HepG2 (cell line): ENCODE results near the gene C11orf68. TPM values are rescaled to one million over a fixed set of nuclear protein-coding genes. Genes with fewer than 3 reads are reported as not detected.

Experiments used
- ATAC-seq: fragments of 200-7000 bp; cut with Tn5 transposase; 3 replicates; pipeline ENCODE4 v1.9.1; 2020; ENCODE audit warnings: mild to moderate bottlenecking, moderate library complexity
- BruUV-seq: library from RNA; stranded (reverse); fragments of 400-500 nt; replicated peaks from 2 replicates; lab custom pipeline; 2021; lab: Mats Ljungman, UMichigan
- CTCF ChIA-PET: fragments of 300-600 bp; formaldehyde crosslinking; extraction: SDS; loops from one replicate; lab custom pipeline; 2021; ENCODE audit warnings: low total read pairs, inconsistent platforms, low intra/inter-chr PET ratio; lab: Yijun Ruan, JAX
- POLR2A ChIA-PET: fragments of 350-600 bp; sonication (Branson Sonifier 250); formaldehyde crosslinking; loops from one replicate; lab custom pipeline; 2020; ENCODE audit warnings: antibody characterized with exemption, inconsistent platforms; lab: Yijun Ruan, JAX
- DNase-seq: peaks from one replicate; pipeline ENCODE4 v3.0.0-alpha.2; 2015; ENCODE audit warnings: low spot score
- FAIRE-seq: peaks from 3 replicates; lab custom pipeline; 2011; peaks lifted over from hg19 to GRCh38; lab: Jason Lieb, UNC
- H2AFZ ChIP-seq: one replicate; pipeline ENCODE4 v1.6.1; 2011; ENCODE audit warnings: low read length, inconsistent platforms
- H3K27ac ChIP-seq: fragments of 300-600 bp; 3 replicates; pipeline ENCODE4 v1.8.0; 2011; ENCODE audit warnings: mixed run types, mild to moderate bottlenecking, mixed read lengths, low read length, inconsistent platforms; ENCODE audit not compliant: insufficient read depth; ENCODE audit errors: extremely low read length
- H3K27me3 ChIP-seq, 2 experiments: fragments of 200-600 bp in 1 of 2; 2 replicates in 1 of 2; 3 replicates in 1 of 2; pipeline versions ENCODE4 v1.6.0 to v1.8.0; 2011; ENCODE audit warnings: low read length in 2 of 2, mild to moderate bottlenecking in 2 of 2, moderate library complexity in 2 of 2, inconsistent platforms in 1 of 2; ENCODE audit not compliant: insufficient read depth in 2 of 2, control insufficient read depth in 1 of 2
- H3K36me3 ChIP-seq, 2 experiments: fragments of 200-600 bp in 1 of 2; replicated peaks in 1 of 2; 2 replicates in 1 of 2; 3 replicates in 1 of 2; pipeline versions ENCODE4 v1.5.1 to v1.8.0; 2011; ENCODE audit warnings: low read length in 2 of 2, inconsistent platforms in 1 of 2; ENCODE audit not compliant: insufficient read depth in 2 of 2, control insufficient read depth in 1 of 2
- H3K4me1 ChIP-seq: 2 replicates; pipeline ENCODE4 v1.5.1; 2012; ENCODE audit warnings: low read length, inconsistent platforms; ENCODE audit not compliant: insufficient read depth
- H3K4me2 ChIP-seq: 2 replicates; pipeline ENCODE4 v1.6.0; 2011; ENCODE audit warnings: low read depth, low read length, inconsistent platforms
- H3K4me3 ChIP-seq, 3 experiments: fragments of 200-600 bp in 1 of 3; sonication (generic), shearing (Covaris generic) in 1 of 3; replicated peaks in 1 of 3; 2 replicates each; pipeline ENCODE4 v1.5.1; 2011 to 2016; ENCODE audit warnings: low read length in 3 of 3, inconsistent platforms in 2 of 3, low read depth in 2 of 3, mild to moderate bottlenecking in 2 of 3, control low read depth in 1 of 3, mixed read lengths in 1 of 3; ENCODE audit not compliant: insufficient read depth in 1 of 3
- H3K79me2 ChIP-seq: one replicate; pipeline ENCODE4 v1.6.1; 2011; ENCODE audit warnings: low read length, inconsistent platforms; ENCODE audit not compliant: insufficient read depth
- H3K9ac ChIP-seq: 2 replicates; pipeline ENCODE4 v1.6.0; 2011; ENCODE audit warnings: mild to moderate bottlenecking, low read depth, low read length, inconsistent platforms; ENCODE audit not compliant: insufficient read depth
- H3K9me3 ChIP-seq: 2 replicates; pipeline ENCODE4 v1.5.1; 2012; ENCODE audit warnings: mild to moderate bottlenecking, low read length
- H4K20me1 ChIP-seq: 2 replicates; pipeline ENCODE4 v1.6.0; 2011; ENCODE audit warnings: inconsistent platforms, mild to moderate bottlenecking, low read length, moderate library complexity; ENCODE audit not compliant: insufficient read depth
- MED1 ChIP-seq: sonication (generic); formaldehyde crosslinking; IDR thresholded peaks from 2 replicates; pipeline ENCODE4 v1.4.0; 2020; ENCODE audit warnings: missing genetic modification reagents
- NR2F6 ChIP-seq, 2 experiments: IDR thresholded peaks; 2 replicates each; pipeline ENCODE4 v1.6.1; 2016; ENCODE audit warnings: antibody characterized with exemption in 1 of 2, mild to moderate bottlenecking in 1 of 2
- PHF8 ChIP-seq: sonication (generic); formaldehyde crosslinking; IDR thresholded peaks from 2 replicates; pipeline ENCODE4 v1.5.0; 2020; ENCODE audit warnings: missing genetic modification reagents
- POLR2AphosphoS5 ChIP-seq: IDR thresholded peaks from 2 replicates; pipeline ENCODE4 v1.6.1; 2012; ENCODE audit warnings: low read depth, low read length
- POLR2G ChIP-seq: fragments of 200-400 bp; formaldehyde crosslinking; IDR thresholded peaks from 2 replicates; pipeline ENCODE4 v1.6.1; 2018; ENCODE audit warnings: mild to moderate bottlenecking, low read depth, low read length, moderate library complexity
- SMC3 ChIP-seq: IDR thresholded peaks from 2 replicates; pipeline ENCODE4 v1.6.1; 2011; ENCODE audit warnings: low read length, improper control_type of control experiment
- SUZ12 ChIP-seq: fragments of 150-350 bp; IDR thresholded peaks from 2 replicates; pipeline ENCODE4 v1.6.1; 2014; ENCODE audit warnings: low read depth, low read length
- TRIM24 ChIP-seq: sonication (generic); formaldehyde crosslinking; IDR thresholded peaks from 2 replicates; pipeline ENCODE4 v1.8.0; 2022; ENCODE audit warnings: mild to moderate bottlenecking, missing genetic modification reagents
- ZNF205 ChIP-seq: IDR thresholded peaks from 2 replicates; pipeline ENCODE4 v1.6.1; 2018; ENCODE audit warnings: missing biosample characterization, missing genetic modification reagents
- ZNF263 ChIP-seq: sonication (generic); formaldehyde crosslinking; IDR thresholded peaks from 2 replicates; pipeline ENCODE4 v1.4.0; 2020; ENCODE audit warnings: missing genetic modification reagents
- ZNF34 ChIP-seq: sonication (generic); formaldehyde crosslinking; IDR thresholded peaks from 2 replicates; pipeline ENCODE4 v1.4.0; 2020; ENCODE audit warnings: mild to moderate bottlenecking, missing genetic modification reagents, borderline replicate concordance
- ZNF569 ChIP-seq: sonication (generic); formaldehyde crosslinking; IDR thresholded peaks from 2 replicates; pipeline ENCODE4 v1.5.0; 2020; ENCODE audit warnings: mild to moderate bottlenecking, missing genetic modification reagents, moderate library complexity, borderline replicate concordance
- WGBS: methylation state at CpG from one replicate; pipeline ENCODE4 v1.1.6; 2017; ENCODE audit warnings: low lambda C conversion rate; 5-methylcytosine and 5-hydroxymethylcytosine counted together
- in situ Hi-C: cut with HindIII; loops from 2 replicates; pipeline ENCODE4 v1.10.0; 2017; ENCODE audit warnings: low pct_unique_long_range_greater_than_20kb; ENCODE audit not compliant: extremely low pct_ligation_motif_present
- intact Hi-C: fragments of 100-400 bp; cut with micrococcal nuclease; formaldehyde crosslinking; loops from one replicate; pipeline ENCODE4 v1.10.0; 2022; ENCODE audit not compliant: unreplicated experiment
- polyA plus RNA-seq, 8 experiments: library from polyadenylated mRNA; depleted of rRNA in 3 of 8; stranded (reverse) in 7 of 8; unstranded in 1 of 8; fragments of >200 nt; fragmentation: Illumina TruSeq in 4 of 8; extraction: Trizol in 4 of 8; gene quantifications; 2 replicates each; pipeline versions ENCODE4 v1.2.1 to v1.2.3, GENCODE V29; 2011 to 2016; ENCODE audit warnings: low read depth in 4 of 8, missing spikeins in 1 of 8, mixed read lengths in 1 of 8; ENCODE audit not compliant: insufficient read depth in 1 of 8
- total RNA-seq, 5 experiments: library from RNA; depleted of rRNA; stranded (reverse); fragments of >200 nt; fragmentation: Illumina TruSeq; extraction: Trizol; gene quantifications; 2 replicates each; pipeline ENCODE4 v1.2.3, GENCODE V29; 2016; ENCODE audit warnings: low read depth in 1 of 5
- TF ChIP-seq, protein P1 (sequence below): sonication (generic); formaldehyde crosslinking; IDR thresholded peaks from 2 replicates; pipeline ENCODE4 v1.5.0; 2020; ENCODE audit warnings: missing genetic modification reagents, mild to moderate bottlenecking, borderline replicate concordance
- TF ChIP-seq, protein P2 (sequence below): sonication (generic); formaldehyde crosslinking; IDR thresholded peaks from 2 replicates; pipeline ENCODE4 v1.4.0; 2020; ENCODE audit warnings: missing genetic modification reagents
- TF ChIP-seq, protein P3 (sequence below): sonication (generic); formaldehyde crosslinking; IDR thresholded peaks from 2 replicates; pipeline ENCODE4 v1.9.0; 2021; ENCODE audit warnings: missing genetic modification reagents, mild to moderate bottlenecking, borderline replicate concordance
- TF ChIP-seq, protein P4 (sequence below): sonication (generic); formaldehyde crosslinking; IDR thresholded peaks from 2 replicates; pipeline ENCODE4 v1.5.1; 2020; ENCODE audit warnings: mild to moderate bottlenecking, missing genetic modification reagents, moderate library complexity

C11orf68 gene
- total and polyA plus RNA-seq, 2 of the 13 experiments (the other 11 are each of a cell fraction or from before 2014, with no cell fraction given), result 8.4 to 28.3 TPM

DNA sequence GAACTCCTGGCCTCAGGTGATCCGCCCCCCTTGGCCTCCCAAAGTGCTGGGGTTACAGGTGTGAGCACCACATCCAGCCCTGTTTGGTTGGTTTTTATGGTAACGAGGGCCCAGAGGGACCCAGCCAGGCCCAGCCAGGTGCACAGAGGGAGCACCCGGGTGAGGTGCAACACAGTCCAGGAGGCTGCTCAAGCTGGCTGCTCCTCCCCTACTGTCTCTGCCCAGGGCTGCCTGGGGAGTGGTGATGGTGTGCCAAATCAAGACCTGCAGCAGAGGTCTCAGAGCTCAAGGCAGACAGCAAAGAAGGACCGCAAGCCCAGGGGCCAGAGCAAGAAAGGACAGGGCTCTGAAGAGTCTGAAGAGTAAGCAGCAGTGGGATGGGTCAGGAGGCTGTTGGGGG is 27.8 kb upstream of the C11orf68 start:
- ChIA-PET POLR2A (interaction anchor here (1.0 to 1.6 kb wide), 5 partner anchors 14 to 58 kb away, joined by 3 to 9 read pairs (median 4); partner anchors contain the start of genes CCDC85B, FIBP and FOSL1), CTCF (no interaction called here)
- Histone ChIP-seq H3K4me2 (peak overlapping the region; percentile 67; the same call in 1 of the 2 replicates), H3K4me1 (peaks cover 76% of the 10 kb centered on the region), H3K79me2 (no peaks in the 10 kb centered on the region), H4K20me1 (no peaks in the 10 kb centered on the region), H3K9me3 (no peaks in the 10 kb centered on the region), H3K36me3 (no peaks in the 10 kb centered on the region), H3K9ac (no peak overlapping the region), H3K4me3 (no peak overlapping the region; a peak in 1 of 6 replicates), H3K27ac (no peak overlapping the region), H3K27me3 (peaks cover 0 to 23% of the 10 kb centered on the region in 2 experiments; a peak in 4 of 5 replicates), H2AFZ (no peak overlapping the region)
- in situ Hi-C loops, result no loop called here
- intact Hi-C loops, result no loop called here
- ATAC-seq (peak; percentile 28), FAIRE-seq (no peak), DNase-seq (no peak)
- 42% methylated on average over 2 of the region's 4 CpGs for WGBS
- no TSS peak for BruUV-seq
- TF ChIP-seq, protein P1, sequence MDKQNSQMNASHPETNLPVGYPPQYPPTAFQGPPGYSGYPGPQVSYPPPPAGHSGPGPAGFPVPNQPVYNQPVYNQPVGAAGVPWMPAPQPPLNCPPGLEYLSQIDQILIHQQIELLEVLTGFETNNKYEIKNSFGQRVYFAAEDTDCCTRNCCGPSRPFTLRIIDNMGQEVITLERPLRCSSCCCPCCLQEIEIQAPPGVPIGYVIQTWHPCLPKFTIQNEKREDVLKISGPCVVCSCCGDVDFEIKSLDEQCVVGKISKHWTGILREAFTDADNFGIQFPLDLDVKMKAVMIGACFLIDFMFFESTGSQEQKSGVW (CRISPR knock-in tag), result no peak
- TF ChIP-seq POLR2G, result no peak
- TF ChIP-seq, protein P2, sequence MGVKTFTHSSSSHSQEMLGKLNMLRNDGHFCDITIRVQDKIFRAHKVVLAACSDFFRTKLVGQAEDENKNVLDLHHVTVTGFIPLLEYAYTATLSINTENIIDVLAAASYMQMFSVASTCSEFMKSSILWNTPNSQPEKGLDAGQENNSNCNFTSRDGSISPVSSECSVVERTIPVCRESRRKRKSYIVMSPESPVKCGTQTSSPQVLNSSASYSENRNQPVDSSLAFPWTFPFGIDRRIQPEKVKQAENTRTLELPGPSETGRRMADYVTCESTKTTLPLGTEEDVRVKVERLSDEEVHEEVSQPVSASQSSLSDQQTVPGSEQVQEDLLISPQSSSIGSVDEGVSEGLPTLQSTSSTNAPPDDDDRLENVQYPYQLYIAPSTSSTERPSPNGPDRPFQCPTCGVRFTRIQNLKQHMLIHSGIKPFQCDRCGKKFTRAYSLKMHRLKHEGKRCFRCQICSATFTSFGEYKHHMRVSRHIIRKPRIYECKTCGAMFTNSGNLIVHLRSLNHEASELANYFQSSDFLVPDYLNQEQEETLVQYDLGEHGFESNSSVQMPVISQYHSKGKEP (CRISPR knock-in tag), result no peak
- no peak for TF ChIP-seq ZNF205 (CRISPR knock-in tag)
- no peak for TF ChIP-seq SUZ12
- TF ChIP-seq MED1, result no peak
- TF ChIP-seq ZNF263 (CRISPR knock-in tag), result peak; percentile 60
- TF ChIP-seq TRIM24 (CRISPR knock-in tag), result no peak
- TF ChIP-seq, protein P3, sequence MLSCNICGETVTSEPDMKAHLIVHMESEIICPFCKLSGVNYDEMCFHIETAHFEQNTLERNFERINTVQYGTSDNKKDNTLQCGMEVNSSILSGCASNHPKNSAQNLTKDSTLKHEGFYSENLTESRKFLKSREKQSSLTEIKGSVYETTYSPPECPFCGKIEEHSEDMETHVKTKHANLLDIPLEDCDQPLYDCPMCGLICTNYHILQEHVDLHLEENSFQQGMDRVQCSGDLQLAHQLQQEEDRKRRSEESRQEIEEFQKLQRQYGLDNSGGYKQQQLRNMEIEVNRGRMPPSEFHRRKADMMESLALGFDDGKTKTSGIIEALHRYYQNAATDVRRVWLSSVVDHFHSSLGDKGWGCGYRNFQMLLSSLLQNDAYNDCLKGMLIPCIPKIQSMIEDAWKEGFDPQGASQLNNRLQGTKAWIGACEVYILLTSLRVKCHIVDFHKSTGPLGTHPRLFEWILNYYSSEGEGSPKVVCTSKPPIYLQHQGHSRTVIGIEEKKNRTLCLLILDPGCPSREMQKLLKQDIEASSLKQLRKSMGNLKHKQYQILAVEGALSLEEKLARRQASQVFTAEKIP, result no peak
- TF ChIP-seq POLR2AphosphoS5, result no peak
- TF ChIP-seq SMC3, result no peak
- no peak for TF ChIP-seq PHF8 (CRISPR knock-in tag)
- TF ChIP-seq, protein P4, sequence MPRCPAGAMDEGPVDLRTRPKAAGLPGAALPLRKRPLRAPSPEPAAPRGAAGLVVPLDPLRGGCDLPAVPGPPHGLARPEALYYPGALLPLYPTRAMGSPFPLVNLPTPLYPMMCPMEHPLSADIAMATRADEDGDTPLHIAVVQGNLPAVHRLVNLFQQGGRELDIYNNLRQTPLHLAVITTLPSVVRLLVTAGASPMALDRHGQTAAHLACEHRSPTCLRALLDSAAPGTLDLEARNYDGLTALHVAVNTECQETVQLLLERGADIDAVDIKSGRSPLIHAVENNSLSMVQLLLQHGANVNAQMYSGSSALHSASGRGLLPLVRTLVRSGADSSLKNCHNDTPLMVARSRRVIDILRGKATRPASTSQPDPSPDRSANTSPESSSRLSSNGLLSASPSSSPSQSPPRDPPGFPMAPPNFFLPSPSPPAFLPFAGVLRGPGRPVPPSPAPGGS, result 0 out of 2 replicates have a peak, but pooled peaks have one; percentile 1
- no peak for TF ChIP-seq ZNF34 (CRISPR knock-in tag)
- no peak for TF ChIP-seq ZNF569 (CRISPR knock-in tag)
- TF ChIP-seq NR2F6 (IDR thresholded peaks at IDR 0.05), result no peak
- TF ChIP-seq NR2F6 (CRISPR knock-in tag; IDR thresholded peaks at IDR 0.05), result no peak
